Measurements from ENCODE around the gene SPRY4.
"Not testable (repeated sequence)": the region's sequence is repeated elsewhere in the genome, so short reads cannot be mapped to it uniquely, and the experiment has no call there.

Gene SPRY4, protein sequence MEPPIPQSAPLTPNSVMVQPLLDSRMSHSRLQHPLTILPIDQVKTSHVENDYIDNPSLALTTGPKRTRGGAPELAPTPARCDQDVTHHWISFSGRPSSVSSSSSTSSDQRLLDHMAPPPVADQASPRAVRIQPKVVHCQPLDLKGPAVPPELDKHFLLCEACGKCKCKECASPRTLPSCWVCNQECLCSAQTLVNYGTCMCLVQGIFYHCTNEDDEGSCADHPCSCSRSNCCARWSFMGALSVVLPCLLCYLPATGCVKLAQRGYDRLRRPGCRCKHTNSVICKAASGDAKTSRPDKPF

DNA sequence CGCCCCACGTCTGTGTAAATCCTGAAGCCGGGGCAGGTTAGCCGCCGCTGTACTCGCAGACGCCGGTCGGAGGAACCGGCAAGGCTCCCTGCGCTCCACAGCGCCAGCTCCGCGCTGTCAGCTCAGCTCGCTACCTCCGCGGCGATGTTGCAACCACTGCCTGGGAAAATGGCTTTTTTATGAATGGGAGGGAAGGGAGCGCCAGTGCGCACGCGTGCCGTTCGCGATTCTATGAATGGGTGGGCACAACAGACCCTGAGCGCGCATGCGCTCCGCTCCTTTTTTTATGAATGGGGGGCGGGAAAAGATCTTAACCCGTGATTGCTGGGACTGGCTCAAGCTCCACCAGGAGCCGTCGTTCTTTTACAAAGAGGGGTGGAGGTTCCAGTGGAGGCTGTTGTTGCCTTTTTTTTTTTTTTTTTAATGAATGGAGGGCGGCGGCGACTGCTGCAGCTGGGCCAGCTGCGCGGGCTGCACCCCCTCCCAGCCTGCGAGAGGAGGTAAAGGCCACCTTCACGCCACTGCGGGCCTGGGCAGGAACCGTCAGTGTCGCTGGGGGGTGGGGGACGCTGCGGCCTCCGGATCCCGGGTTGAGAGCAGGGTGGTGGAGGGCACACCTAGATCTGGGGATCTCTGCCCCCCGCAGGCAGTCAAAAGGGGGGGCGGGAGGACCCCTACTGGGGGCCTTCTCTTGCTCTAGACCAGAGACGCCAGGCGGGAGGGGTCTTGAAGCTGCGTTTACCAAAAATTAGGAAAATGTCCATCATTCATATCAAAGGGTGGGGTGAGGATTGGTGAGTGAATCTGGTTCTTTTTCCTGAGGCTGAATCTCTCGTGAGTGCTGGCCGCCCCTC lies at the start of gene SPRY4:
Gene SPRY4 (minus strand): TSS at position 151 of the 854 bp plus-strand sequence. CDS start 9,913 bp downstream, outside the sequence.
- H3K9me3 ChIP-seq = no peaks in the 10 kb centered on the region
- in situ Hi-C loops (cut with MboI; ENCODE audit: low sequenced_read_pairs) = no loop called here
- peak within 1 kb of the TSS; percentile 44 for H3K4me3 ChIP-seq
- peak; percentile 88 to 94 for DNase-seq (ENCODE audit: low spot score in 2 of 2)
- H3K4me1 ChIP-seq = peaks cover 6% of the 10 kb centered on the region; the same call in 1 of the 2 replicates
- H3K27me3 ChIP-seq (ENCODE audit: low read depth) = peaks cover 2% of the 10 kb centered on the region; the same call in 1 of the 2 replicates
- no peaks in the 10 kb centered on the region for H3K36me3 ChIP-seq (replicated peaks)

DNA sequence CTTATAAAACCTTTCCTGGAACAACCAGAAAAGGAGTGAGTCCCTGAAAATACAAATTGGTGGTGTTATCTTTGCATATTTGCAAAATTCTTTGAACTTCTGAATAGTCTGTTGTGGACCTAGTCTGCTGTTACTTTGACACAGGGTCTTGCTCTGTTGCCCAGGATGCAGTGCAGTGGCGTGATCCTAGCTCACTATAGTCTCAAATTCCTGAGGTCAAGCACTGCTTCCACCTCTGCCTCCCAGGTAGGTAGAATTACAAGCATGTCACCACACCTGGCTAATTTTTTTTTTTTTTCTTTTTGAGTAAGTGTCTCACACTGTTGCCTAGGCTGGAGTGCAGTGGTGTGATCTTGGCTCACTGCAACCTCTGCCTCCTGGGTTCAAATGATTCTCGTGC lies 43.7 kb upstream of the SPRY4 start:
- Histone ChIP-seq H3K9me3 (no peaks in the 10 kb centered on the region), H3K36me3 (replicated peaks) (no peaks in the 10 kb centered on the region), H3K4me1 (no peaks in the 10 kb centered on the region), H3K4me3 (no peak overlapping the region), H3K27me3 (ENCODE audit: low read depth) (no peaks in the 10 kb centered on the region)
- in situ Hi-C loops (cut with MboI; ENCODE audit: low sequenced_read_pairs) = no loop called here
- DNase-seq (ENCODE audit: low spot score in 2 of 2) = no peak

DNA sequence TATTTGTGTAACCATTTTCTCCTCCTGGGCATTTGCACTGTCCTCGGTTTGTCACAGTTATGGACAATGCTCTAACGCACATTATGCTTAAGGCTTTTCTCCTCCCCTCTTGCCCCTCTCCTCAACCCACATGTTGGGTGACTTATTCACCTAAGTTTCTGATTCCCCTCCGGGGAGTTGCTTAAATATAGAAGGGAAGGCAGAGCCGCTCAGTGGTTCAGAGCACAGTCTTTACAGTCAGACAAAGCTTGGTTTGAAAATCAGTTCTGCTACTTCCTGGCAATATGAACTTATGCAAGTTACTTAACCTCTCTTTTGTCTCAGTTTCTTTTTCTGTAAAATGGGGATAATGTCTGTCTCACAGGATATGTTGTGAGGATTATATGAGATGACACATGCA lies 41.2 kb upstream of the SPRY4 start:
- no peaks in the 10 kb centered on the region for H3K9me3 ChIP-seq
- H3K27me3 ChIP-seq (ENCODE audit: low read depth) = no peaks in the 10 kb centered on the region
- no peaks in the 10 kb centered on the region for H3K36me3 ChIP-seq (replicated peaks)
- H3K4me1 ChIP-seq = no peaks in the 10 kb centered on the region
- no peak overlapping the region for H3K4me3 ChIP-seq
- in situ Hi-C loops (cut with MboI; ENCODE audit: low sequenced_read_pairs) = no loop called here
- no peak for DNase-seq (ENCODE audit: low spot score in 2 of 2)

DNA sequence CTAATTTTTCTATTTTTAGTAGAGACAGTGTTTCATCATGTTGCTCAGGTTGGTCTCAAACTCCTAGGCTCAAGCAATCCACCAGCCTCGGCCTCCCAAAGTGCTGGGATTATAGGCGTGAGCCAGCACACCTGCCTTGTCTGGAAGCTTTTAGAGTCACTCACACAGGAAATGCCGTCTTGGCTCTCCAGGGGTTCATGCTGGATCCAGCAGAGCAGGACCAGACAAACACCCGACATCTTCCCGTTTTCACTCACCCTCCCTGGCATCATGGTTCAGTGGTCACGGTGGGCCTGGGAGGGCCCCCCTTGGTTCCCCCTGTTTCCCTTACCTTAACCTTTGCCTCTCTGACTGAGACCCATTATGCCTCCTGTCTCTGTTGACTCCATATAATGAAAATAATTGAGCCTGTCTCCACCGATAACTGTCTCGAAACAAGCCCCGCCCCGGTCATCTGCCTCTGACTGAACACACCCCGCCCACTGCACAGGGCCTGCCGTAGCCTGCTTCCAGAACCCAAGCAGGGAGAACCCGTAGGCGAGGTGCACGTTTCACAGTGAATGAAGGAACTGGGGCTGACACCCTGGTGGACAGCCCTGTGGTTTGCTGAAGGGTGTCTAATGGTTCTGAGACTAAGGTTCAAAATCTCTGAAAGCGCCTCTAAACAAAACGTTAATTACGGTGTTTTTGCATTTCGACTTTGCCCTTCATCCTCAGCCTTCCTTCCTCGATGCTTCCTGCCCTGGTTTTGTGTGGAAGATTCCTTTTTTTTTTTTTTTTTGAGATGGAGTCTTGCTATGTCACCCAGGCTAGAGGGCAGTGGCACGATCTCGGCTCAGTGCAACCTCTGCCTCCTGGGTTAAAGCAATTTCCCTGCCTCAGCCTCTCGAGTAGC lies 39.7 kb upstream of the SPRY4 start:
- Histone ChIP-seq H3K9me3 (no peaks in the 10 kb centered on the region), H3K27me3 (ENCODE audit: low read depth) (peaks cover 11% of the 10 kb centered on the region; the same call in 1 of the 2 replicates), H3K4me1 (no peaks in the 10 kb centered on the region), H3K4me3 (no peak overlapping the region), H3K36me3 (replicated peaks) (no peaks in the 10 kb centered on the region)
- peak in 1 of 2 experiments; percentile 25 for DNase-seq (ENCODE audit: low spot score in 2 of 2)
- in situ Hi-C loops (cut with MboI; ENCODE audit: low sequenced_read_pairs) = no loop called here

DNA sequence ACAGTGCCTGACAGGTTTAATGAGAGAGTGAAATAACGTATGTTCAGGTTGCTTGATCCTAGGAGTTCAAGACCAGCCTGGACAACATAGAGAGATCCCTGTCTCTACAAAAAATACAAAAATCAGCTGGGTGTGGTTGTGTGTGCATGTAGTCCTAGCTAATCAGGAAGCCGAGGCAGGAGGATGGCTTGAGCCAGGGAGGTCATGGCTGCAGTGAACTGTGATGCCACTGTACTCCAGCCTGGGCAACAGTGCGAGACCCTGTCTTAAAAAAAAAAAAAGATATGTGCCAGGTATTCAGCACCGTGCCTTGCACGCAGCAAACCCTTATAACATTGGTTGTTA lies 38.8 kb upstream of the SPRY4 start:
- Histone ChIP-seq H3K27me3 (ENCODE audit: low read depth) (peaks cover 21% of the 10 kb centered on the region), H3K4me3 (no peak overlapping the region), H3K4me1 (no peaks in the 10 kb centered on the region), H3K36me3 (replicated peaks) (no peaks in the 10 kb centered on the region), H3K9me3 (no peaks in the 10 kb centered on the region)
- in situ Hi-C loops (cut with MboI; ENCODE audit: low sequenced_read_pairs) = no loop called here
- DNase-seq (ENCODE audit: low spot score in 2 of 2) = no peak

DNA sequence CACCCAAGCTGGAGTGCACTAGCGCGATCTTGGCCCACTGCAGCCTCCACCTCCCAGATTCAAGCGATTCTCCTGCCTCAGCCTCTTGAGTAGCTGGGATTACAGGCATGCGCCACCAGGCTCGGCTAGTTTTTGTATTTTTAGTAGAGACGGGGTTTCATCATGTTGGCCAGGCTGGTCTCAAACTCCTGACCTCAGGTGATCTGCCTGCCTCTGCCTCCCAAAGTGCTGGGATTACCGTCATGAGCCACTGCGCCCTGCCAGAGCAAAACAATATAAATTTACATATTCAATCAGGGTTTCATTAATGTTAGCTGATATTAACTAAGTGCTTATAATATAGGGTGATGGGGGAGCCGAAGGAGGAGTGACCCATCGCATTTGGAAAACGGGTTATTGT lies 37.4 kb upstream of the SPRY4 start:
- H3K4me3 ChIP-seq; H3K36me3 ChIP-seq (replicated peaks); H3K4me1 ChIP-seq; H3K9me3 ChIP-seq; in situ Hi-C loops (cut with MboI; ENCODE audit: low sequenced_read_pairs); DNase-seq (ENCODE audit: low spot score in 2 of 2): not testable (repeated sequence)
- peaks cover 35% of the 10 kb centered on the region for H3K27me3 ChIP-seq (ENCODE audit: low read depth)

DNA sequence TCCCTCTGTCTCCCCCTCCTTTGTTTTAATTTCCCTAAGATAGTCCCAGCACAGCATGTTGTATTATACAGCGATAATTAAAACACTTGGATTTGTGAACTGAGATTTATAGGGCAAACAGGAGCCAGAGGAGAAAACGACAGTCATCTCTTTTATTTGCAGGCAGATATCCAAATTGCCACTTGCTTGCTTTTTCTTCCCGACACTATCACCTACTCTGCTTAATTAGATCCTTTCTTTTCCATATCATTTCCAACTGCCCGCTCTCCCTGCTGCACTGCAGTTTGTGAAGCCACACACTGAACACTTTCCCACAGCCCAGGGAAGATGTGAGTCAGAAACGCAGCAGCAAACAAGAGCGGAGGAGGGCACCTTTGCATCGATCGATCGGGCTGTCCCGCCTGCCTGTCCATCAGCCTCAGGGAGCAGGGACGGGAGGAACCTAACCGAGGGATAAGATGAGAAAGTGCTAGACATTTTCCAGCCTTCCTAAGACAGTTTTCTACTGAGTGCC lies 35.8 kb upstream of the SPRY4 start:
- Histone ChIP-seq H3K4me3 (no peak overlapping the region), H3K36me3 (replicated peaks) (no peaks in the 10 kb centered on the region), H3K27me3 (ENCODE audit: low read depth) (peaks cover 35% of the 10 kb centered on the region), H3K4me1 (no peaks in the 10 kb centered on the region), H3K9me3 (no peaks in the 10 kb centered on the region)
- DNase-seq (ENCODE audit: low spot score in 2 of 2) = no peak
- in situ Hi-C loops (cut with MboI; ENCODE audit: low sequenced_read_pairs) = no loop called here

DNA sequence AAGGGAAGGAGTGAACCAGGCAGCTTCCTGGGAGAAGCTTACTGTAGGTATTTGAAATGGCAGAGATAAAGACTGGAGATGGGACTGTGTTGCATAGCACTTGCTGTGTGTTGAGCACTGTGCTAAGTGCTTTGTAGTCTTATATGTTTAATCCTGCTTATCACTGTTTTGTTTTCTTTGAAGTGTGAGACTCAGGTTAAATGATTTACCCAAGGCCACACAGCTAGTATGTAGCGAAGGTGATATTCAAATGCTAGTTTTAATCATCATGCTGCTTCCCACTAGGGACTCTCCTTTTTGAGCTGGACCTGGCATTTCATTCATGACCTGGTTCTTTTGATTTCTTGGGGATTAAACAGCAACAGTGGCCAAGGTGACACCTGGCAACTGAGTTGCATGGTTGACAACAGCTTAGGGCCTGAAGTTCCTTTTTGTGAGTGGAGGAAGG lies 35.3 kb upstream of the SPRY4 start:
- H3K27me3 ChIP-seq (ENCODE audit: low read depth) = peaks cover 35% of the 10 kb centered on the region
- no peak for DNase-seq (ENCODE audit: low spot score in 2 of 2)
- no peaks in the 10 kb centered on the region for H3K9me3 ChIP-seq
- H3K4me3 ChIP-seq = no peak overlapping the region
- no peaks in the 10 kb centered on the region for H3K4me1 ChIP-seq
- no peaks in the 10 kb centered on the region for H3K36me3 ChIP-seq (replicated peaks)
- in situ Hi-C loops (cut with MboI; ENCODE audit: low sequenced_read_pairs) = no loop called here

DNA sequence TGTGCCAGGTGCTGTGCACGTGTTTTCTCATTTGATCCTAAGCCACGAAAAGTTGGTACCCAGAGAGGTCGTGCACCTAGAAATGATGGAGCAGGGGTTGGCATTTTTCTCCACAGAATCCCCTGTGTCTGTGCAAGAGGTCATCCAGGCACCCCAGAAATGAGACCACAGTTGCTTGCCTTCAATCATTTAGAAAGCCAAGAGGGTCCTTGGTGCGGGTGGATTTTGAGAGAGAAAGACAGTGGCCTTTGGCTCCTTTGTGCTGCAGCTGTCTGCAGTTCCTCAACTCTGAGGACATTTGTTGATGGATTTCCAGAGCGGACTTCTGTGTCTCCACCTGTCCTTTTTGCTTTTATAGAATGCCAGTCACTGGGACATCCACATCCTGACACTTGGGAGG lies 33.8 kb upstream of the SPRY4 start:
- H3K4me3 ChIP-seq = no peak overlapping the region
- H3K27me3 ChIP-seq (ENCODE audit: low read depth) = peaks cover 35% of the 10 kb centered on the region
- no peaks in the 10 kb centered on the region for H3K36me3 ChIP-seq (replicated peaks)
- DNase-seq (ENCODE audit: low spot score in 2 of 2) = no peak
- in situ Hi-C loops (cut with MboI; ENCODE audit: low sequenced_read_pairs) = no loop called here
- no peaks in the 10 kb centered on the region for H3K4me1 ChIP-seq
- no peaks in the 10 kb centered on the region for H3K9me3 ChIP-seq

DNA sequence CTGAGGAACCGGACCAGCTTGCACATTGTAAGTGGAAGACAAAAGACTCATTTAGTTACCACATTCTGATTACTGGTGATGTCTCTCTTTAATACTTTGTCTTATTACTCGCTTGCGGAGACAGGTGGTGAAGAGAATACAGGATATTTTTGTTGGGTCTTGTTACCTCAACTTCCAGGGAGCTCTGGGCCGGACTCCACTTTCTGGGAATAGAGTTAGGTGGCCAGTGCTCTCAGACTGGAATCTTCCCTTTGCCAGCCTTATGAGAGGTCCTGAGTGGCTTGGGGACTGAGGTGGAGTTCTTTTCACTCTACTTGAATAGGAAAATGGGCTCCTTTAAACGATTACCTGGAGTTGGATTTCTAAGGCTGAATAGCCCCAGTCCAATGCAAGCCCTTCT lies 33.3 kb upstream of the SPRY4 start:
- no peak overlapping the region for H3K4me3 ChIP-seq
- peaks cover 35% of the 10 kb centered on the region for H3K27me3 ChIP-seq (ENCODE audit: low read depth)
- in situ Hi-C loops (cut with MboI; ENCODE audit: low sequenced_read_pairs) = no loop called here
- no peaks in the 10 kb centered on the region for H3K4me1 ChIP-seq
- DNase-seq (ENCODE audit: low spot score in 2 of 2) = no peak
- H3K9me3 ChIP-seq = no peaks in the 10 kb centered on the region
- H3K36me3 ChIP-seq (replicated peaks) = no peaks in the 10 kb centered on the region

DNA sequence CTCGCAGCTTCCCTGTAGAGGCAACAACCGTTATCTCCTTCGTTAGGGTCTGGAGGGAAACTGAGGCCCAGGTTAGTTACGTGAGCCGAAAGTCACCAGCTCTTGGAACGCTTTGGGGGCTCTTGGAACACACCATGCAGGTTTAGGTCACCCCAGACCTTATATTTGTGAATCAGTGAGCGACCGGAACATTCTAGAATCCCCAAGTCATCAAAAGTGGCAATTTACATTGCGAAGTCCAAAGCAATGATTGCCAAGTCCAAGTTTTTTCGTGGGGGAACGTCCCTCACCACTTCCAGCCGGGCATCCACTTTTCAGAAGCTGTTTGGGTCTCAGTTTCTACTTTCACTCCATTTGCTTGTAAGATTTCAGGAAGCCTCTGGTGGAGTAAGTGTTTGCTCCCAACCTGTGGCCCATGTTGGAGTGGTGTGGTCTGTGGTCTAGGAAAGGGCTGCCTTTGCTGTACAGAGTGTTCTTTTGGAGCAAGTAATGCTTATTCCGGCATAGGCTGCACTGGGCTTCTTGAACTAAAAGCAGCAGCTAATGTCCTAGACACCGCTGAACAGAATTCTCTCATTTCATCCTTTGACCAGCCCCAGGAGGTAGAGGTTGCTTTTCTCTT lies 32.8 kb upstream of the SPRY4 start:
- in situ Hi-C loops (cut with MboI; ENCODE audit: low sequenced_read_pairs) = no loop called here
- H3K27me3 ChIP-seq (ENCODE audit: low read depth) = peaks cover 35% of the 10 kb centered on the region
- no peak for DNase-seq (ENCODE audit: low spot score in 2 of 2)
- no peaks in the 10 kb centered on the region for H3K4me1 ChIP-seq
- peak overlapping the region; percentile 45 for H3K4me3 ChIP-seq
- H3K9me3 ChIP-seq = no peaks in the 10 kb centered on the region
- no peaks in the 10 kb centered on the region for H3K36me3 ChIP-seq (replicated peaks)

DNA sequence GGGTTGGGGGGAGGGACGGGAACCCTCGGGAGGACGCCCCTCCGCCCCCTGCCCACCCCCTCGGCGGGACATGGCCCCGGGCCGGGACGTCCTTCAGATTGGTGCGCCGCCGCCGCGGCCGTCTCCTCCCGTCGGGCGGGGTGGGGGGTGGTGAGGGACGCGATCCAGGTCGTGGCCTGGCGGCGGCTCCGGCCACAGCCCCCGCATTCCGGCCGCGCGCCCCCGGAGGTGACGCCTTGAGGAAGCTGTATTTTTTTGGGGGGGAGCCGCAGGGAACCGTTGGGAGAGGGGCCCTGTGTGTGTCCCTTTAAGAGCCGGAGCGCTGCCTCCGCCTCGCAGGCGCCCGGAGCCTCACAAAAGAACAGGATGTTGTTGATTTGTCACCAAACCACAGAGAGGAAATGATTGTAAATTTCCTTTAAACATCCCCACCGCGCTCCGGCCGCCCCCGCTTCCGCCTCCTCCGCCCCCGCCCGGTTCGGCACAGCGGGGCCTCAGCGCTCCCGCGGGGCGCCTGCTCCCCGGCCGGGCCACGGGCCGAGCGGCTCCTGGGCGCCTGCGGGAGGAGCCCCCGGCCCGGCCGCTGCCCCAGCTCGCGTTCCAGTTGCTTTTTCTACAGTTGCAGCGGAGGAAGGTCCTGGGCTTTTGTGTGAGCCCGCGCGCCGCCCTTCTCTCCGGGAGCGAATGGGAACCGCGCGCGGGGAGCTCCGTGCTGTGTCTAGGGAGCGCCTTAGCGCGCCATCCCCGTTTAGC lies 32.1 kb upstream of the SPRY4 start:
- in situ Hi-C loops (cut with MboI; ENCODE audit: low sequenced_read_pairs) = no loop called here
- Histone ChIP-seq H3K4me3 (peak overlapping the region; percentile 45), H3K27me3 (ENCODE audit: low read depth) (peaks cover 35% of the 10 kb centered on the region), H3K9me3 (no peaks in the 10 kb centered on the region), H3K36me3 (replicated peaks) (no peaks in the 10 kb centered on the region), H3K4me1 (no peaks in the 10 kb centered on the region)
- peak; percentile 49 to 67 for DNase-seq (ENCODE audit: low spot score in 2 of 2)

Data from HAP-1 (cell line).